ENCODE measurements around the gene INPP1.

The INPP1 gene

DNA sequence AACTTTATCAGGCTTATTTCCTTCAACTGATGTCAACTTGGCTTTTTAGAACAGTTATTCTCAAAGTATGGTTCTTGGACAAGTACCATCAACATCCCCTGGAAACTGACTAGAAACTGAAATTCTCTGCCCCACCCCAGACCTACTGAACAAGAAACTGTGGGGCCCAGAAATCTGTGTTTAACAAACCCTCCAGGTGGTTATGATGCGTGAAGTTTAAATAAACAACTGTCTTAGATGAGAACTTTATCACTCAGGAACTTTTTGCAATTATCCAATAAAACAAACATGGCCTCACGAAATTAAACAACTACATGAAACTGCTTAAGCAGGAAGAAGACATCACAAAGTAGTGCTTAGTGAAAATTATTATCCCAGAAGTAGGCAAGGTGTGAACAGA is 28.1 kb upstream of the INPP1 start:
- Histone ChIP-seq H3K9me3 (ENCODE audit: control insufficient read depth in 2 of 2, low read length in 2 of 2) (no peaks in the 10 kb centered on the region), H3K27ac (ENCODE audit: low read length) (no peak overlapping the region), H3K9ac (ENCODE audit: low read length in 2 of 2) (no peak overlapping the region), H3K36me3 (ENCODE audit: control insufficient read depth in 2 of 2, insufficient read depth in 2 of 2, low read length in 2 of 2) (peaks cover 0 to 4% of the 10 kb centered on the region in 2 donors), H3K4me3 (ENCODE audit: low read length in 2 of 2) (no peak overlapping the region), H3K4me1 (ENCODE audit: control insufficient read depth, insufficient read depth, low read length) (peaks cover 2% of the 10 kb centered on the region), H3K27me3 (ENCODE audit: control insufficient read depth in 1 of 2, insufficient read depth in 2 of 2, low read length in 2 of 2) (no peaks in the 10 kb centered on the region)

DNA sequence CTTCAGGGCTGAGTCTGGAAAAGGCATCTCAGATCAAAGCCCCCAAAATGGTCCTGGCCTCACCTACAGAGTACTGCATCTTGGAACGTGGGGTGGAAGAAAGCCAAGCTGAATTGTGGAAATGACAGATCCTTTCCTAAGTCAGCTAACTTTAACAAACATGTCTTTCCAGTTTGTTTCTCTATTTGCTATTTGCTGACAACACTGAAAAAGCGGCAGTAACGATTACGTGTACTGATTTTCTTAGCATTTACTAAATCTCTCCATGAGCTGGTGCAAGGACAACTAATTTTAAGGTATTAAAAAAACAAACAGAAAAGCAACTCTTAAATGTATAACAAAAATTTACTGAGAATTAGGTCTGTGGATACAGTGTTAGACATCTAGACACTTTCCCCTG is 24.9 kb upstream of the INPP1 start:
- peaks cover 2% of the 10 kb centered on the region for H3K4me1 ChIP-seq (ENCODE audit: control insufficient read depth, insufficient read depth, low read length)
- H3K27ac ChIP-seq (ENCODE audit: low read length) = no peak overlapping the region
- no peaks in the 10 kb centered on the region for H3K36me3 ChIP-seq (ENCODE audit: control insufficient read depth in 2 of 2, insufficient read depth in 2 of 2, low read length in 2 of 2)
- no peaks in the 10 kb centered on the region for H3K9me3 ChIP-seq (ENCODE audit: control insufficient read depth in 2 of 2, low read length in 2 of 2)
- H3K9ac ChIP-seq (ENCODE audit: low read length in 2 of 2) = peak overlapping the region in 1 of 2 donors; percentile 76
- H3K4me3 ChIP-seq (ENCODE audit: low read length in 2 of 2) = peak overlapping the region; percentile 87 to 96
- H3K27me3 ChIP-seq (ENCODE audit: control insufficient read depth in 1 of 2, insufficient read depth in 2 of 2, low read length in 2 of 2) = no peaks in the 10 kb centered on the region

DNA sequence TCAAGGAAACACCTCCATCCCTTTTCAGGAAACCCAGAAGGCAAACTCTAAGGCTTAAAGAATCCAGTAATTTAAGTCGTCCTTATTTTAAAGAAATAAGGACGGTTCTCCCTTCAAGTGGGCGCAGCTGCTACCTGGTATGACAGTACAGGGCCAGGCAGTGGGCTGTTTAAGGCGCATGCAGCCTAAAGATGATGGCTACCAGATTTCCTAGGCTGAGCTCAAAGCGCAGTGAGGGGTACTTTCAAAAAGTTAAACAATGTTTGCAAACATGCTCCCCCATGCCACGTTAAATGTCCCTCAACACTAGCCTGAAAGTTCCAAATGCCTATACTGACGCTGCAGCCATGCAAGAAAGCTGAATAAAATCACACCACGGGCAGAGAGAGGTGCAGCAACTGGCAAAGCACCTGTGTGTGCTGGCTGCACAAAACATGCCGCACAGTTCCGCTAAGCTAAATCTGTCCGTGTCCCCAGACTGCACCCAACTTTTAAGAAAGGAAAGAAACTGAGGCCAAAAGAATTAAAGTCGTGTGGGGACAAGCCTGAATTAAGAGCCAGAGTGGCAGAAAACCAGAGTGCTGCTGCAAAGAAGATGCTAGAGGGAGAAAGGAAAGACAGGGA is 24.3 kb upstream of the INPP1 start:
- Histone ChIP-seq H3K9me3 (ENCODE audit: control insufficient read depth in 2 of 2, low read length in 2 of 2) (no peaks in the 10 kb centered on the region), H3K4me1 (ENCODE audit: control insufficient read depth, insufficient read depth, low read length) (peaks cover 2% of the 10 kb centered on the region), H3K4me3 (ENCODE audit: low read length in 2 of 2) (peak overlapping the region; percentile 87 to 96), H3K9ac (ENCODE audit: low read length in 2 of 2) (peak overlapping the region; percentile 69 to 76), H3K27ac (ENCODE audit: low read length) (peak overlapping the region; percentile 18), H3K27me3 (ENCODE audit: control insufficient read depth in 1 of 2, insufficient read depth in 2 of 2, low read length in 2 of 2) (no peaks in the 10 kb centered on the region), H3K36me3 (ENCODE audit: control insufficient read depth in 2 of 2, insufficient read depth in 2 of 2, low read length in 2 of 2) (no peaks in the 10 kb centered on the region)

DNA sequence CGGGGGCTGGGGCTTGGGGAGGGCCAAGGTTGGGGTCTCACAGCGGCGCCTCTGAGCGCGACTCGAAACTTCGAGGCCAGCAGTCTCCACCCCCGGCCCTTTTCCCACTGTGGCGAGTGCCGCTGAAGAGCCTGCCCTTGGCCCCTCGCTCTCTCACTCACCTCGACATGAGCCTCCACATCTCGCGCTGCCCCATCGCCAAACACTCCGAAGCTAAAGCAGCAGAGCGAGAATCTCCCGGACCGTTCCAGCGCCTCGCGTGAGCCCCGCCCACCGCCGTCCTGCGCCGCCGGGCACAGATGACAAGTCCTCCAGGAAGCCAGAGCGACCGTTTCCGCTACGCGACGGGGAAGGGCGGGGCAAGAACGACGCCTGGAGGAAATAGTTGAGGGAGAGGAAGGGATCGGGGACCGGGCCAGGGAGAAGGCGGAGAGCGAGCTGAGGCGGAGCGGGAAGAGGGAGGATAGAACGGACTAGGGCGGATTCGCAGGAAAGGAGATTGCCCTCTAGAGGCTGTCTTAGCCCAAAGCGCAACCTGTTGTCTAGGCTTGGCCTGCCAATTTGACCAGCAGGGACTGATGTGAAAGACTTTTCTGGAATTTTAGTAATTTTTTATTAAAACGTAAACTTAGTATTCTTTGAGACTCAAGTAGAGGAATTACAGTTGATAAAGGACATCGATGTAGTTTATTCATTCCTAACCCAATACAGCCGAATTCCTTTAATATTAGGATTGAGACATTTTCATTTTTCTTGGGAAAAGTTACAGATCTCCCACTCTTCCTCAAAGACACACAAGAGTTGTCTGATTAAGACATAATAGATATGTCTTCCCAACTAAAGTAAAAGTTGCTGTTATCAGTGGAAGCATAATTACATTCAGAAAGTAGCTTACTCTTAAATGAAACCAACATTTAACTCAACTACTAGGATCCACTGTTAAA is 23.6 kb upstream of the INPP1 start, which contains the start of gene HIBCH:
HIBCH (minus strand) TSS at position 272 of the 944 bp plus-strand sequence; CDS start at position 196, 76 bp downstream.
- no peaks in the 10 kb centered on the region for H3K36me3 ChIP-seq (ENCODE audit: control insufficient read depth in 2 of 2, insufficient read depth in 2 of 2, low read length in 2 of 2)
- peak within 1 kb of the TSS; percentile 87 to 96 for H3K4me3 ChIP-seq (ENCODE audit: low read length in 2 of 2)
- peak within 1 kb of the TSS; percentile 18 for H3K27ac ChIP-seq (ENCODE audit: low read length)
- peaks cover 2% of the 10 kb centered on the region for H3K4me1 ChIP-seq (ENCODE audit: control insufficient read depth, insufficient read depth, low read length)
- H3K27me3 ChIP-seq (ENCODE audit: control insufficient read depth in 1 of 2, insufficient read depth in 2 of 2, low read length in 2 of 2) = no peaks in the 10 kb centered on the region
- no peaks in the 10 kb centered on the region for H3K9me3 ChIP-seq (ENCODE audit: control insufficient read depth in 2 of 2, low read length in 2 of 2)
- peak within 1 kb of the TSS; percentile 69 to 76 for H3K9ac ChIP-seq (ENCODE audit: low read length in 2 of 2)

DNA sequence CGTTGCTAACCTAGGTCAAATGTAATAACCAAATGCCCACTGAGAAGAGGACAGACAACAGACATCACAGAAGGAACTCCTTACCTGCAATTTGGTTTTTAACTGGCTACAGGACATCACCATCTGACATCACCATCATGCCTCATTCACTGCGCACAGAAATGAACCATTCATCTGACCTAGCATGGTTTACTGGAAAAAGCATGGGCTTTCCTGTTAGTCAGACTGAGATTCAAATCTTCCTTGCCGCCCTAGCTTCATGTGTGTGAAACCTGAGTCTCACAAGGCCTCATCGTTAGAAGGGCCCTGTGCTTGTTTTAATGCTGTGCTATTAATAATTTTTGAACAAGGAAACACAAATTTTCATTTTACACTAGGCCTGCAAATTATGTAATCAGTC is 22.7 kb upstream of the INPP1 start:
- Histone ChIP-seq H3K9ac (ENCODE audit: low read length in 2 of 2) (peak overlapping the region in 1 of 2 donors; percentile 76), H3K9me3 (ENCODE audit: control insufficient read depth in 2 of 2, low read length in 2 of 2) (no peaks in the 10 kb centered on the region), H3K27ac (ENCODE audit: low read length) (peak overlapping the region; percentile 18), H3K36me3 (ENCODE audit: control insufficient read depth in 2 of 2, insufficient read depth in 2 of 2, low read length in 2 of 2) (no peaks in the 10 kb centered on the region), H3K27me3 (ENCODE audit: control insufficient read depth in 1 of 2, insufficient read depth in 2 of 2, low read length in 2 of 2) (no peaks in the 10 kb centered on the region), H3K4me1 (ENCODE audit: control insufficient read depth, insufficient read depth, low read length) (peaks cover 2% of the 10 kb centered on the region), H3K4me3 (ENCODE audit: low read length in 2 of 2) (no peak overlapping the region)

DNA sequence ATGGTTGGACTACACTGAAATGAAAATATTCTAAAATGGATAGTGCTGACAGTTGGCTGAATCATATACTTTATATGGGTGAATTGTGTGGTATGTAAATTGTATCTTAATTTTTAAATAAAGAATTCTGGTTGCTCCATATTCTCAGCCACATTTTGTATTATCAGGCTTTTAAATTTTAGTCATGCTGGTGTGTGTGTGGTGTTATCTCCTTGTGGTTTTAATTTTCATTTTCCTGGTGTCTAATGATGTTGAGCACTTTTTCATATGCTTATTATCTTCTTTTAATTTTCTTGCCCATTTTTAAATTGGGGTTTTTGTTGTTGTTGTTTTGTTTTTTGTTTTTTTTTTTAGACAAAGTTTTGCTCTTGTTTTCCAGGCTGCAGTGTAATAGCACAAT is 20.0 kb upstream of the INPP1 start:
- Histone ChIP-seq H3K27me3 (ENCODE audit: control insufficient read depth in 1 of 2, insufficient read depth in 2 of 2, low read length in 2 of 2) (peaks cover 0 to 2% of the 10 kb centered on the region in 2 donors), H3K36me3 (ENCODE audit: control insufficient read depth in 2 of 2, insufficient read depth in 2 of 2, low read length in 2 of 2) (no peaks in the 10 kb centered on the region), H3K9ac (ENCODE audit: low read length in 2 of 2) (no peak overlapping the region), H3K9me3 (ENCODE audit: control insufficient read depth in 2 of 2, low read length in 2 of 2) (no peaks in the 10 kb centered on the region), H3K4me1 (ENCODE audit: control insufficient read depth, insufficient read depth, low read length) (peaks cover 2% of the 10 kb centered on the region), H3K27ac (ENCODE audit: low read length) (no peak overlapping the region), H3K4me3 (ENCODE audit: low read length in 2 of 2) (no peak overlapping the region)

DNA sequence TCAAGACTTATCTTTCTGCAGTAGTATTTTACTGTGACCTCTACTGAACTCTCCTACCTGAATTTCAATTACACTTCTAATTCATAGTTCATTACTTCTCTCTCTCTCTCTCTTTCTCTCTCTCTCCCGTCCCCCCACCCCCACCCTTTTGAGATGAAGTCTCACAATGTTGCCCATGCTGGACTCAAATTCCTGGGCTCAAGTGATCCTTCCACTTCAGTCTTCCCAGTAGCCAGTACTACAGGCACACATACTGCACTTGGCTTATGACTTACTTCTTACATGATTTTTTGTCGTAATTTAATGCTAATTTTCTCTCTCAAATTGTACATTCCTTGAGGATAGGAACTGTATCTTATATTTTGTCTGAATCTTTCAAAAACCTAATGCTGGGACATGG is 17.8 kb upstream of the INPP1 start:
- no peak overlapping the region for H3K27ac ChIP-seq (ENCODE audit: low read length)
- no peaks in the 10 kb centered on the region for H3K9me3 ChIP-seq (ENCODE audit: control insufficient read depth in 2 of 2, low read length in 2 of 2)
- peaks cover 0 to 2% of the 10 kb centered on the region in 2 donors for H3K27me3 ChIP-seq (ENCODE audit: control insufficient read depth in 1 of 2, insufficient read depth in 2 of 2, low read length in 2 of 2)
- no peaks in the 10 kb centered on the region for H3K4me1 ChIP-seq (ENCODE audit: control insufficient read depth, insufficient read depth, low read length)
- no peak overlapping the region for H3K9ac ChIP-seq (ENCODE audit: low read length in 2 of 2)
- H3K36me3 ChIP-seq (ENCODE audit: control insufficient read depth in 2 of 2, insufficient read depth in 2 of 2, low read length in 2 of 2) = no peaks in the 10 kb centered on the region
- no peak overlapping the region for H3K4me3 ChIP-seq (ENCODE audit: low read length in 2 of 2)

DNA sequence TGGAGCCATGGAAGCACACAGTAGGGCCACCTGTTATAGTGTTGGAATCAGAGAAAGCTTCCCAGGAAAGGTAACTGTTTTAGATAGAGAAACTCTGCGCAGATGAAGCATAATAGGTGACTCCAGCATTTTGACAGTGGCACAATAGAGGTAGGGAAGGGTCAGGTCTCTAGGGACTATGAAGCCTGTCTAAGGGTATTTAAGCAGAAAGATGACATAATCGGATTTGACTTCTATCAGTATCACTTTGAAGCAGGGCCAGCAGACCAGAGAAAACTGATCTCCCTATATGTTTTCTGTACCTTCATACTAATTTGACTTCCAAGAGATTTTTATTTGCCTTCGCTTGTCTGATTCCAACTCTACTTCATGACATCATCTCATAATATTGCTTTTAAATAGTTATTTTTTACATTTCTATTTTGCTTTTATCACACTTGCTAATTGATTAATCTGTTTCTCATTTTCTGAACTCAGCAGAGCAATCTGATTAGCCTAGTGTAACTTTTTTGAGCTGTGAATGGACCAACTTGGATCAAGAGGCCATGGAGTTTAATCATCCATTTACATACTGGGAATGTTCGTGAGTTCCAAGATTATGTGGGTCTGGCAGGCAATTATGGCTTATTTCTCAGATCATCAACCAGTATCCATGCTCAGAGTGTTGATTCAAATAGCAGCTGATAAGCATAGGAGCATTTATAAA is 15.4 kb upstream of the INPP1 start:
- Histone ChIP-seq H3K9ac (ENCODE audit: low read length in 2 of 2) (no peak overlapping the region), H3K27ac (ENCODE audit: low read length) (no peak overlapping the region), H3K27me3 (ENCODE audit: control insufficient read depth in 1 of 2, insufficient read depth in 2 of 2, low read length in 2 of 2) (peaks cover 0 to 2% of the 10 kb centered on the region in 2 donors), H3K36me3 (ENCODE audit: control insufficient read depth in 2 of 2, insufficient read depth in 2 of 2, low read length in 2 of 2) (no peaks in the 10 kb centered on the region), H3K4me1 (ENCODE audit: control insufficient read depth, insufficient read depth, low read length) (no peaks in the 10 kb centered on the region), H3K9me3 (ENCODE audit: control insufficient read depth in 2 of 2, low read length in 2 of 2) (no peaks in the 10 kb centered on the region), H3K4me3 (ENCODE audit: low read length in 2 of 2) (no peak overlapping the region)

DNA sequence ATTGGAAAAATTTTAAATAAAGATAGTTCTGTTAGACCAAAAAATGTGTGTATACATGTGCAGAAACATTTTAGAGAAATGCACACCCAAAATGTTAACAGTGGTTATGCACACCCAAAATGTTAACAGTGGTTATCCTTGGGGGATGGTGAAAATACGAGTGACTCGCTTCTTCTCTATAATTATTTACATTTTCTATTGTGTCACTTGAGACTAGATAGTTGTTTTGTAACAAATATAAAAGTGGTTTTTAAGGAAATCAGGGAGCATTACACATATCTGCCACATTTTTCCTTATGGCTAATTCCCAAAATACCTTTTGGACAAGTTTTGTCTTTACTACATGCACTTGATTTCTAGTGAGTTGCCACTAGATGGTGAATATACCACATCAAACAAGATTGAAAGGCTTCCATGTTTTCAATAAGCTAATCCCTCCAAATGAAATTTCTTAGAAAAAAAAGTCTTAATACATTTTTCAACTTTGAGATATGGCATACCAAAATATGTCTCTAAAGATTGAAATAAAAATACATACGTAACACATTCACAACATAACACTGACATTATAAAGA is 14.7 kb upstream of the INPP1 start:
- no peak overlapping the region for H3K9ac ChIP-seq (ENCODE audit: low read length in 2 of 2)
- no peaks in the 10 kb centered on the region for H3K9me3 ChIP-seq (ENCODE audit: control insufficient read depth in 2 of 2, low read length in 2 of 2)
- no peaks in the 10 kb centered on the region for H3K36me3 ChIP-seq (ENCODE audit: control insufficient read depth in 2 of 2, insufficient read depth in 2 of 2, low read length in 2 of 2)
- peaks cover 0 to 2% of the 10 kb centered on the region in 2 donors for H3K27me3 ChIP-seq (ENCODE audit: control insufficient read depth in 1 of 2, insufficient read depth in 2 of 2, low read length in 2 of 2)
- H3K4me3 ChIP-seq (ENCODE audit: low read length in 2 of 2) = no peak overlapping the region
- no peaks in the 10 kb centered on the region for H3K4me1 ChIP-seq (ENCODE audit: control insufficient read depth, insufficient read depth, low read length)
- H3K27ac ChIP-seq (ENCODE audit: low read length) = no peak overlapping the region

DNA sequence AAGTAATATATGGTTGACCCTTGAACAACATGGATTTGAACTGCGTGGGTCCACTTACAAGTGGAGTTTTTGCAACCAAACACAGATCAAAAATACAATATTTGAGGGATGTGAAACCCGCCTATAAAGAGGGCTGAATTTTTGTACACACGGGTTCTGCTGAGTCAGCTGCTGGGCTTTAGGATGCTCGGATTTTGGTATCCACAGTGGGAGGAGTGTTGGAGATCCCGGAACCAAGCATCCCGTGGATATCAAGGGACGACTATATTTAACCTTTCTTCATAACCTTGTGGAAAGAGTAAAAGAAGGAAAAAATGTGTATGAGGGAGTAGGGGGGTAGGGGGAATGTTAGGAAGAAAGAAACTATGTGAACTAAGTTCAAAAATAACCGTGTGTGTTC is 10.0 kb upstream of the INPP1 start:
- H3K9me3 ChIP-seq (ENCODE audit: control insufficient read depth in 2 of 2, low read length in 2 of 2) = no peaks in the 10 kb centered on the region
- no peak overlapping the region for H3K4me3 ChIP-seq (ENCODE audit: low read length in 2 of 2)
- H3K4me1 ChIP-seq (ENCODE audit: control insufficient read depth, insufficient read depth, low read length) = no peaks in the 10 kb centered on the region
- no peak overlapping the region for H3K9ac ChIP-seq (ENCODE audit: low read length in 2 of 2)
- H3K36me3 ChIP-seq (ENCODE audit: control insufficient read depth in 2 of 2, insufficient read depth in 2 of 2, low read length in 2 of 2) = no peaks in the 10 kb centered on the region
- H3K27me3 ChIP-seq (ENCODE audit: control insufficient read depth in 1 of 2, insufficient read depth in 2 of 2, low read length in 2 of 2) = no peaks in the 10 kb centered on the region
- H3K27ac ChIP-seq (ENCODE audit: low read length) = no peak overlapping the region

All from stomach smooth muscle (tissue), 2 donors.